ENCODE data around the gene SETBP1.

SETBP1 gene

DNA sequence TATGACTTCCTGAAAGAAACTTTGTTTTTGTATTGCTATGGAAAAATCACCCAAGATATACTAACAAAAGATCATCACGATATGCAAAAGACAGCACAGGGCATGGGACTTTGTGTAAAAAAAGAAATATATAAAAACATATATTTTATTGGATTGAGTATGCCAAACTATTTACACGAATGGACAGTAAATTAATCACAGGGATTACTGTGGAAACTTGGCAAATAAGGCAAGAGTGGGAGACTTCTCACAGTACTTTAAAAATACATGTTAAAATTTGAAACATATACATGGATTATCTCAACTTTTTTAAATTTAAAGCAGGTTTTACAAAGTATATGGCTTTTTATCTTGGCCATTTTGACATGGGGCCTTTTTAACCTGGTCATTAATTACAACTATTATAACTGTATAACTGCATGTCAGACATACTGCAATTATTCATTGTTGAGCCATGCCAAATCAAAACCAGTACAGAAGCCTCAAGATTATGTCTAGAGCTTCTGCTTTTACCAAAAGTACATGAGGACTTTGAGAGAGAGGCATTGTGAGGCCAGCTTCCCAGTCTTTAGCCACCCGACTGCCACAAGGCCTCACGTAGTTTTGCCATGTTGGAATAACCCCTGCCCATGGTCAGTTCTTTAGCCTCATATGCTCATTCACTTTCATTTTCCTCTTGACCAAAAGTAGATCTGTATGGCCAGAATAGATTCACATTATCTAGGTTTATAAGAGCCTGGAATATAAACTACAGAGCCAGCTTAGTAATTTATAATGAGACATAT lies 419.8 kb downstream of the SETBP1 start:
- Mint-ChIP-seq H3K9me3 (no peaks in the 10 kb centered on the region), H3K36me3 (ENCODE audit: insufficient read depth) (no peaks in the 10 kb centered on the region), H3K4me1 (ENCODE audit: low read depth in 2 of 2) (peaks cover 2 to 9% of the 10 kb centered on the region in 2 donors), H3K27ac (no peak overlapping the region), H3K4me3 (no peak overlapping the region), H3K27me3 (peaks cover 10 to 15% of the 10 kb centered on the region in 2 donors)
- no peak for DNase-seq
- ATAC-seq (replicated peaks): no peak

GRCh38 chr18:45102126-45102525 lies 421.4 kb downstream of the SETBP1 start:
- ATAC-seq (replicated peaks): no peak
- Mint-ChIP-seq H3K27me3 (peaks cover 2 to 9% of the 10 kb centered on the region in 2 donors), H3K27ac (no peak overlapping the region), H3K9me3 (no peaks in the 10 kb centered on the region), H3K4me1 (ENCODE audit: low read depth in 2 of 2) (peaks cover 5 to 12% of the 10 kb centered on the region in 2 donors), H3K36me3 (ENCODE audit: insufficient read depth) (no peaks in the 10 kb centered on the region), H3K4me3 (no peak overlapping the region)
- DNase-seq: no peak

DNA sequence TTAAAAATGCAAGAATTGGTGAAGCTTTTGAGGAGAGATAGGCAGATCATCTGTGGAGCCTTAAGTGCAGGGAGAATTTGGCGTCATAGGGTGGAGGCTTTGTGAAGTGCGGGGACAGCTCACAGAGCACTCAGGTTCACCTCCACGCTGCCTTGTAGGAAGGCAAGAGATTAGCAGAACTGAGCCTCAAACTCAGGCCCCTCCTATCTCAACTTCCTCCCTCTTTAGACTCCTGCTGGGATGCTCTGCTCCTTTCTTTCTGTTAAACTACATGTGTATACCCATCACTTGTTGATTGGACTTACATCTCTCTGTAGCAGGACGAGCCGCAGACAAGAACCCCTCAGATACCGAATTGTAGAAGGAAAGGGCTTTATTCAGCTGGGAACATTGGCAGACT lies 422.2 kb downstream of the SETBP1 start:
- peaks cover 0 to 5% of the 10 kb centered on the region in 2 donors for H3K27me3 Mint-ChIP-seq
- ATAC-seq (replicated peaks) (no peak), DNase-seq (no peak)
- H3K4me3 Mint-ChIP-seq: no peak overlapping the region
- no peak overlapping the region for H3K27ac Mint-ChIP-seq
- H3K9me3 Mint-ChIP-seq: no peaks in the 10 kb centered on the region
- H3K36me3 Mint-ChIP-seq (ENCODE audit: insufficient read depth): no peaks in the 10 kb centered on the region
- H3K4me1 Mint-ChIP-seq (ENCODE audit: low read depth in 2 of 2): peaks cover 5 to 12% of the 10 kb centered on the region in 2 donors

GRCh38 chr18:45103319-45104048 lies 422.8 kb downstream of the SETBP1 start:
- Mint-ChIP-seq H3K36me3 (ENCODE audit: insufficient read depth) (no peaks in the 10 kb centered on the region), H3K27me3 (peaks cover 0 to 3% of the 10 kb centered on the region in 2 donors), H3K9me3 (no peaks in the 10 kb centered on the region), H3K4me3 (no peak overlapping the region), H3K4me1 (ENCODE audit: low read depth in 2 of 2) (peaks cover 5 to 12% of the 10 kb centered on the region in 2 donors), H3K27ac (no peak overlapping the region)
- no peak for DNase-seq
- no peak for ATAC-seq (replicated peaks)

GRCh38 chr18:45104049-45104395 lies 423.3 kb downstream of the SETBP1 start:
- ATAC-seq (replicated peaks) (no peak), DNase-seq (no peak)
- H3K27ac Mint-ChIP-seq: no peak overlapping the region
- H3K4me1 Mint-ChIP-seq (ENCODE audit: low read depth in 2 of 2): peaks cover 6 to 12% of the 10 kb centered on the region in 2 donors
- no peak overlapping the region for H3K4me3 Mint-ChIP-seq
- H3K27me3 Mint-ChIP-seq: no peaks in the 10 kb centered on the region
- H3K36me3 Mint-ChIP-seq (ENCODE audit: insufficient read depth): no peaks in the 10 kb centered on the region
- H3K9me3 Mint-ChIP-seq: no peaks in the 10 kb centered on the region

DNA sequence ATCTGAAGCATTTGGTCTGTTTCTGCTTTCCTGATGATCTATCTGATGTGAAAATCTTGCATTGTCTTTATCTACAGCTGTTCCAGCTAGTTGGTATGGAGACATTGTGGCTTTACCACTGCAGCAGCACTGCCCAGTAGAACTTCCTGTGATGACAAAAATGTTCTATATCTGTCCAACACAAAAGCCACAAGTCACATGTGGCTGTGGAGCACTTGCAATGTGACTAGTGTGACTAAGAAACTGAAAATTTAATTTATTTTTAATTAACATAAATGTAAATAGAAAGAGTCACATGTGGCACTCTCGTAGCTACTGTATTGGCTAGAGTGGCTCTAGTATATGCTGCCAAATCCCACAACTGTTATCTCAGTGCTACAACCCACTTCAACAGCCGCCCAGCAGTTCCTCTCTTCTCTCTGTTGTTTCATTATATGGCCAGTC lies 425.7 kb downstream of the SETBP1 start:
- ATAC-seq (replicated peaks) (peak; percentile 93), DNase-seq (peak; percentile 20 to 24 (median 23))
- Mint-ChIP-seq H3K27me3 (no peaks in the 10 kb centered on the region), H3K4me3 (peak overlapping the region in 1 of 2 donors; percentile 7), H3K9me3 (no peaks in the 10 kb centered on the region), H3K4me1 (ENCODE audit: low read depth in 2 of 2) (peaks cover 6 to 12% of the 10 kb centered on the region in 2 donors), H3K27ac (no peak overlapping the region), H3K36me3 (ENCODE audit: insufficient read depth) (no peaks in the 10 kb centered on the region)

DNA sequence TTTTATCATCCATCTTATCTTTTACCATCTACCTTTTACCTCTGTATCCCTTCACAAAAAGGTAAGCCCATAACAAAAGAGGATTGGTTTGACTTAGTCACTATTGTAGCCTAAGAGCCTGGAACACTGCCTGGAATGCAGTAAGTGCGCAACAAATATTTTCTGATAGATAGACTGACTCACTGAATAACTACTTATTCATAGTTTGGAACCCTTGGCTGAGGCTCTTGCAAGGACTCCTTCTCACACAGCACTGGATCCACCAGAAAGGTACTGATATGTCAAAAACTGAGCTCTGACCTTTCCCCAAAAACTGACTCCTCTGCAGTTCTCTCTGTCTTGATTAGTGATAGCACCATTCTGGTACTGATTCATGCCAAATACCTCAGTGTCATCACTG lies 426.7 kb downstream of the SETBP1 start:
- H3K4me1 Mint-ChIP-seq (ENCODE audit: low read depth in 2 of 2): peaks cover 6 to 12% of the 10 kb centered on the region in 2 donors
- no peaks in the 10 kb centered on the region for H3K36me3 Mint-ChIP-seq (ENCODE audit: insufficient read depth)
- ATAC-seq (replicated peaks): no peak
- no peak overlapping the region for H3K4me3 Mint-ChIP-seq
- no peaks in the 10 kb centered on the region for H3K9me3 Mint-ChIP-seq
- no peak overlapping the region for H3K27ac Mint-ChIP-seq
- no peak for DNase-seq
- H3K27me3 Mint-ChIP-seq: peaks cover 4% of the 10 kb centered on the region in 2 donors

- no peak for DNase-seq
- Mint-ChIP-seq H3K9me3 (no peaks in the 10 kb centered on the region), H3K4me1 (ENCODE audit: low read depth in 2 of 2) (peaks cover 5 to 12% of the 10 kb centered on the region in 2 donors), H3K27ac (no peak overlapping the region), H3K36me3 (ENCODE audit: insufficient read depth) (no peaks in the 10 kb centered on the region), H3K27me3 (peaks cover 6 to 9% of the 10 kb centered on the region in 2 donors), H3K4me3 (no peak overlapping the region)
- no peak for ATAC-seq (replicated peaks)
Measured at GRCh38 chr18:45108754-45109153, 428.1 kb downstream of the SETBP1 start.

DNA sequence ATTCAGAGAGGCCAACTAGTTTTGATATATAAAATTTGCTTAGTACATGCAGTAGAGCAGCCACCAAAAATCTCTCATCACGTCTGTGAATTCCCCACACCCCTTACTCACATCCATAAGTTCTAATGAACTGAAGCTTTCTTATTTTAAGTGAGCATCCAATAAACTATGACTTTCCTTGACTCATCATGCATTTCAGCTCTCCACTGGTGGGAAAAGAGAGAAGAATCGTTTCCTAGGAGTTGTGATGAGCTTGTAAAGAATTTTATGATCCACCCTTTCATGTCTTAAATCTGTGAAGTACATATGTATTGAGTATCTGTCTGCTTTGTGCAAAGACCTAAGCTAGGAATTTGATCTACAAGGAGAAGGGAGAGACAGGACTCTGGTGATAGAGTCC lies 428.6 kb downstream of the SETBP1 start:
- H3K36me3 Mint-ChIP-seq (ENCODE audit: insufficient read depth): no peaks in the 10 kb centered on the region
- H3K27ac Mint-ChIP-seq: no peak overlapping the region
- H3K27me3 Mint-ChIP-seq: peaks cover 6 to 12% of the 10 kb centered on the region in 2 donors
- DNase-seq (no peak), ATAC-seq (replicated peaks) (no peak)
- H3K9me3 Mint-ChIP-seq: no peaks in the 10 kb centered on the region
- H3K4me3 Mint-ChIP-seq: no peak overlapping the region
- peaks cover 5 to 9% of the 10 kb centered on the region in 2 donors for H3K4me1 Mint-ChIP-seq (ENCODE audit: low read depth in 2 of 2)

DNA sequence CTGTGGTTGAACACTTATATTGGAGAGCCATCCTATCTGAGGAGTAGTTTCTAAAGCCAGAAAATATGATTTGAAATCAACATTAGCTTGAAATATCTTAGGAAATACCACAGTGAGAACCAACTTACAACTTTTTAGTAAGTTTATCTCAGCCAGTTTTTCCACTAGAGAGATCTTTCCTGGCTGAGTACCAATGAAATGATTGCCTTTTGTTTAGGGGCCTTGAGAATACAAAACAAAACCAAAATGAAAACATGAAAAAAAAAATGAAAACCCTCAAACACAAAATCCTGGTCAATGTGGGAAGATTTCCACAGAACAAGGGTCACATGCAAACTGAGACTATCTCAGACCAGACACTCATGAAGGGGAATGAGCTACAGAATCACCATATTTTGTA lies 429.0 kb downstream of the SETBP1 start:
- ATAC-seq (replicated peaks): no peak
- Mint-ChIP-seq H3K36me3 (ENCODE audit: insufficient read depth) (no peaks in the 10 kb centered on the region), H3K27ac (no peak overlapping the region), H3K9me3 (no peaks in the 10 kb centered on the region), H3K4me3 (no peak overlapping the region), H3K4me1 (ENCODE audit: low read depth in 2 of 2) (peaks cover 5 to 7% of the 10 kb centered on the region in 2 donors), H3K27me3 (peaks cover 6 to 16% of the 10 kb centered on the region in 2 donors)
- no peak for DNase-seq

- no peak overlapping the region for H3K4me3 Mint-ChIP-seq
- H3K27ac Mint-ChIP-seq: no peak overlapping the region
- no peak for DNase-seq
- H3K36me3 Mint-ChIP-seq (ENCODE audit: insufficient read depth): no peaks in the 10 kb centered on the region
- no peaks in the 10 kb centered on the region for H3K9me3 Mint-ChIP-seq
- no peak for ATAC-seq (replicated peaks)
- H3K4me1 Mint-ChIP-seq (ENCODE audit: low read depth in 2 of 2): peaks cover 0 to 3% of the 10 kb centered on the region in 2 donors
- peaks cover 10 to 19% of the 10 kb centered on the region in 2 donors for H3K27me3 Mint-ChIP-seq
Measured at GRCh38 chr18:45110577-45111501, 430.2 kb downstream of the SETBP1 start.

- peaks cover 0 to 1% of the 10 kb centered on the region in 2 donors for H3K4me1 Mint-ChIP-seq (ENCODE audit: low read depth in 2 of 2)
- no peak overlapping the region for H3K4me3 Mint-ChIP-seq
- peaks cover 15 to 19% of the 10 kb centered on the region in 2 donors for H3K27me3 Mint-ChIP-seq
- H3K27ac Mint-ChIP-seq: no peak overlapping the region
- H3K36me3 Mint-ChIP-seq (ENCODE audit: insufficient read depth): no peaks in the 10 kb centered on the region
- ATAC-seq (replicated peaks) (no peak), DNase-seq (no peak)
- no peaks in the 10 kb centered on the region for H3K9me3 Mint-ChIP-seq
Measured at GRCh38 chr18:45111502-45111848, 430.8 kb downstream of the SETBP1 start.

- DNase-seq (no peak), ATAC-seq (replicated peaks) (no peak)
- Mint-ChIP-seq H3K27ac (no peak overlapping the region), H3K4me1 (ENCODE audit: low read depth in 2 of 2) (peaks cover 0 to 1% of the 10 kb centered on the region in 2 donors), H3K9me3 (no peaks in the 10 kb centered on the region), H3K27me3 (peaks cover 15 to 19% of the 10 kb centered on the region in 2 donors), H3K36me3 (ENCODE audit: insufficient read depth) (no peaks in the 10 kb centered on the region), H3K4me3 (no peak overlapping the region)
Measured at GRCh38 chr18:45112682-45113081, 432.0 kb downstream of the SETBP1 start.
